Measurements from ENCODE around the gene AVL9. TPM values are rescaled to one million over a fixed set of nuclear protein-coding genes. Genes with fewer than 3 reads are reported as not detected.

The AVL9 gene
- polyA plus RNA-seq, 1 of the 3 experiments (the other 2 are of a cell fraction): 8.9 TPM

DNA sequence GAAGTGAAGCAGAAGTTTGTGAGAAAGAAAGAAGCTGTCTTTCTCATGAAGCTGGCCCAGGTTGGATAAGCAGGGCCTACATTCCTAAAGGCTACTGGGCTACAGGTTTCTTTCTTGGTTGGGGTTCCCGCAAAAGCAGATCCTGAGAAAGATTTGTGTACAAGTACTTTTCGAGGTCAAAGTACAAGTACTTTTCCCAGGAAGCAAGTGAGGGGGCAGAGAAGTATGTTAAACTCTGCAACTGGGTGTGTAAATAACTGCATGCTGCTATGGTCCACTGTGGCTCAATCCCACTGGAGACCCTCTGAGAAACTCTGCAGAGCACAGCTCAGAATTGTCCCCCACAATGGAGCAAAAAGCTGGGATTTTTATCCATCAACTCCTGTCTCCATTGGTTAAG is 33.8 kb upstream of the AVL9 start:
- 14% methylated on average over 2 of the region's 2 CpGs for WGBS (ENCODE audit: low lambda C conversion rate)
- ChIA-PET POLR2A (no interaction called here), CTCF (no interaction called here)
- Histone ChIP-seq H3K9me3 (no peaks in the 10 kb centered on the region), H3K4me3 (ENCODE audit: low read depth in 2 of 2, low read length in 1 of 2) (no peak overlapping the region), H3K4me1 (ENCODE audit: control insufficient read depth in 1 of 2, insufficient read depth in 2 of 2, low read depth in 1 of 2, low read length in 1 of 2) (no peaks in the 10 kb centered on the region), H3F3A (replicated peaks; ENCODE audit: insufficient read depth) (no peaks in the 10 kb centered on the region), H3K27ac (ENCODE audit: low read depth in 2 of 2, low read length in 1 of 2) (no peak overlapping the region), H4K20me1 (ENCODE audit: insufficient read depth) (no peaks in the 10 kb centered on the region), H3K36me3 (replicated peaks in 1 of 2; ENCODE audit: control insufficient read depth in 1 of 2, insufficient read depth in 2 of 2, low read length in 1 of 2) (no peaks in the 10 kb centered on the region), H3K9ac (no peak overlapping the region), H2AFZ (ENCODE audit: low read depth) (no peak overlapping the region), H3K9me2 (no peaks in the 10 kb centered on the region), H3K79me2 (ENCODE audit: insufficient read depth) (no peaks in the 10 kb centered on the region), H3K27me3 (ENCODE audit: insufficient read depth) (no peaks in the 10 kb centered on the region), H3K4me2 (no peak overlapping the region)
- no peak for DNase-seq
- TF ChIP-seq SMC3 (IDR thresholded peaks at IDR 0.05; ENCODE audit: low read depth, low read length): no peak
- no peak for TF ChIP-seq MXI1 (IDR thresholded peaks at IDR 0.05; ENCODE audit: low read depth, low read length)
- no peak for TF ChIP-seq SIN3A (IDR thresholded peaks at IDR 0.05; ENCODE audit: borderline replicate concordance, low read depth, low read length)
- no peak for TF ChIP-seq EP300 (IDR thresholded peaks at IDR 0.05; ENCODE audit: borderline replicate concordance in 1 of 2, low read depth in 1 of 2, low read length in 1 of 2)
- no peak for TF ChIP-seq TCF12 (IDR thresholded peaks at IDR 0.05)
- no peak for TF ChIP-seq CHD2 (IDR thresholded peaks at IDR 0.05; ENCODE audit: low read length, partially characterized antibody)
- no peak for TF ChIP-seq CTCF (IDR thresholded peaks at IDR 0.05)
- no peak for TF ChIP-seq FOSL2 (IDR thresholded peaks at IDR 0.05; ENCODE audit: borderline replicate concordance, low read depth)
- TF ChIP-seq ELF1 (IDR thresholded peaks at IDR 0.05): no peak
- TF ChIP-seq YY1 (IDR thresholded peaks at IDR 0.05; ENCODE audit: low read depth): no peak
- TF ChIP-seq, protein P1, sequence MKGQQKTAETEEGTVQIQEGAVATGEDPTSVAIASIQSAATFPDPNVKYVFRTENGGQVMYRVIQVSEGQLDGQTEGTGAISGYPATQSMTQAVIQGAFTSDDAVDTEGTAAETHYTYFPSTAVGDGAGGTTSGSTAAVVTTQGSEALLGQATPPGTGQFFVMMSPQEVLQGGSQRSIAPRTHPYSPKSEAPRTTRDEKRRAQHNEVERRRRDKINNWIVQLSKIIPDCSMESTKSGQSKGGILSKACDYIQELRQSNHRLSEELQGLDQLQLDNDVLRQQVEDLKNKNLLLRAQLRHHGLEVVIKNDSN (IDR thresholded peaks at IDR 0.05; ENCODE audit: borderline replicate concordance, low read depth): no peak
- no peak for TF ChIP-seq RFX5 (IDR thresholded peaks at IDR 0.05; ENCODE audit: low read length)
- TF ChIP-seq, protein P2, sequence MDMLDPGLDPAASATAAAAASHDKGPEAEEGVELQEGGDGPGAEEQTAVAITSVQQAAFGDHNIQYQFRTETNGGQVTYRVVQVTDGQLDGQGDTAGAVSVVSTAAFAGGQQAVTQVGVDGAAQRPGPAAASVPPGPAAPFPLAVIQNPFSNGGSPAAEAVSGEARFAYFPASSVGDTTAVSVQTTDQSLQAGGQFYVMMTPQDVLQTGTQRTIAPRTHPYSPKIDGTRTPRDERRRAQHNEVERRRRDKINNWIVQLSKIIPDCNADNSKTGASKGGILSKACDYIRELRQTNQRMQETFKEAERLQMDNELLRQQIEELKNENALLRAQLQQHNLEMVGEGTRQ (IDR thresholded peaks at IDR 0.05; ENCODE audit: borderline replicate concordance, low read depth, low read length): no peak

DNA sequence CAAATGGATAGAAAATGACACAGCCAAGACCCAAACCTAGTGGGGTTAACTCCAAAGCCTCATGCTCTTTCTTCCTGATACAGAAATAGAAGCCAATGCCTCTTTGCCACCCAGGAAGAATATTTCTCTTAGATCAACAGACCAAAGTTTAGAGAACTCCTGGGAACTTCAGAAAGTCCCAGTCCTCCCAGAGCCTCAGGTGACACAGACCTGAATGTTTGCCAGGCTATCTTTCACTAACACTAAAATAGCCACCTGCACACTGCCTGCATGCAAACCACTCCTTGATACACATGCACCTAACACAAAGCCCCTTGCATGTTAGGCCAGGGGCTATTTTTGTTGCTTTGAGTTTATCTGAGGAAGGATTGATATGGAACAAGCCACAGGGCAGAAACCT is 32.8 kb upstream of the AVL9 start:
- Histone ChIP-seq H3K4me2 (no peak overlapping the region), H3K36me3 (replicated peaks in 1 of 2; ENCODE audit: control insufficient read depth in 1 of 2, insufficient read depth in 2 of 2, low read length in 1 of 2) (no peaks in the 10 kb centered on the region), H3K9me3 (no peaks in the 10 kb centered on the region), H4K20me1 (ENCODE audit: insufficient read depth) (no peaks in the 10 kb centered on the region), H3K9ac (no peak overlapping the region), H3K9me2 (no peaks in the 10 kb centered on the region), H3K27me3 (ENCODE audit: insufficient read depth) (no peaks in the 10 kb centered on the region), H3K4me3 (ENCODE audit: low read depth in 2 of 2, low read length in 1 of 2) (no peak overlapping the region), H3K27ac (ENCODE audit: low read depth in 2 of 2, low read length in 1 of 2) (no peak overlapping the region), H3K79me2 (ENCODE audit: insufficient read depth) (no peaks in the 10 kb centered on the region), H3F3A (replicated peaks; ENCODE audit: insufficient read depth) (no peaks in the 10 kb centered on the region), H2AFZ (ENCODE audit: low read depth) (no peak overlapping the region), H3K4me1 (ENCODE audit: control insufficient read depth in 1 of 2, insufficient read depth in 2 of 2, low read depth in 1 of 2, low read length in 1 of 2) (no peaks in the 10 kb centered on the region)
- ChIA-PET POLR2A (no interaction called here), CTCF (no interaction called here)
- DNase-seq: no peak
- TF ChIP-seq, protein P3, sequence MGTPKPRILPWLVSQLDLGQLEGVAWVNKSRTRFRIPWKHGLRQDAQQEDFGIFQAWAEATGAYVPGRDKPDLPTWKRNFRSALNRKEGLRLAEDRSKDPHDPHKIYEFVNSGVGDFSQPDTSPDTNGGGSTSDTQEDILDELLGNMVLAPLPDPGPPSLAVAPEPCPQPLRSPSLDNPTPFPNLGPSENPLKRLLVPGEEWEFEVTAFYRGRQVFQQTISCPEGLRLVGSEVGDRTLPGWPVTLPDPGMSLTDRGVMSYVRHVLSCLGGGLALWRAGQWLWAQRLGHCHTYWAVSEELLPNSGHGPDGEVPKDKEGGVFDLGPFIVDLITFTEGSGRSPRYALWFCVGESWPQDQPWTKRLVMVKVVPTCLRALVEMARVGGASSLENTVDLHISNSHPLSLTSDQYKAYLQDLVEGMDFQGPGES (IDR thresholded peaks at IDR 0.05; ENCODE audit: low read depth, low read length): no peak
- TF ChIP-seq TCF12 (IDR thresholded peaks at IDR 0.05) (no peak), CTCF (IDR thresholded peaks at IDR 0.05) (no peak), REST (IDR thresholded peaks at IDR 0.05; ENCODE audit: low read depth, low read length) (no peak), FOSL2 (IDR thresholded peaks at IDR 0.05; ENCODE audit: borderline replicate concordance, low read depth) (no peak), ELF1 (IDR thresholded peaks at IDR 0.05) (no peak), YY1 (IDR thresholded peaks at IDR 0.05; ENCODE audit: low read depth) (no peak)
- TF ChIP-seq, protein P2 (IDR thresholded peaks at IDR 0.05; ENCODE audit: borderline replicate concordance, low read depth, low read length): no peak
